H1 (cell line): ENCODE data around the gene CDS2. TPM values are rescaled to one million over a fixed set of nuclear protein-coding genes. Genes with fewer than 3 reads are reported as not detected.

Experiments
- ASH2L ChIP-seq: fragments of 200-600, 300-600 bp; sonication (generic); IDR thresholded peaks from one replicate; pipeline ENCODE4 v1.7.1; 2017; ENCODE audit warnings: low read length
- CBX8 ChIP-seq: fragments of 300-800, 300-1000 bp; sonication (generic); IDR thresholded peaks from 2 replicates; pipeline ENCODE4 v1.7.1; 2016; ENCODE audit warnings: low read depth, low read length, borderline replicate concordance
- EP300 ChIP-seq, 2 experiments: IDR thresholded peaks; 1 replicate in 1 of 2; 2 replicates in 1 of 2; pipeline ENCODE4 v1.6.1; 2011 to 2012; ENCODE audit warnings: low read depth in 2 of 2, low read length in 2 of 2, mild to moderate bottlenecking in 2 of 2, borderline replicate concordance in 1 of 2, inconsistent platforms in 1 of 2, moderate library complexity in 1 of 2
- PHF8 ChIP-seq: fragments of 200-600 bp; sonication (generic); conservative IDR thresholded peaks from 2 replicates; pipeline ENCODE4 v1.7.1; 2012; ENCODE audit warnings: low read depth, mild to moderate bottlenecking, inconsistent platforms, low read length, moderate library complexity
- RNF2 ChIP-seq: fragments of 200-900, 300-1000 bp; sonication (generic); IDR thresholded peaks from 2 replicates; pipeline ENCODE4 v1.7.1; 2016; ENCODE audit warnings: borderline replicate concordance, low read depth, mild to moderate bottlenecking, antibody characterized with exemption, low read length; ENCODE audit not compliant: poor library complexity, severe bottlenecking; ENCODE audit errors: missing control alignments
- SP4 ChIP-seq: IDR thresholded peaks from 2 replicates; pipeline ENCODE4 v1.6.1; 2012; ENCODE audit warnings: low read length, inconsistent platforms
- TAF1 ChIP-seq: IDR thresholded peaks from 2 replicates; pipeline ENCODE4 v1.6.1; 2011; ENCODE audit warnings: mild to moderate bottlenecking, low read depth, low read length
- polyA plus RNA-seq, 7 experiments: library from polyadenylated mRNA; depleted of rRNA in 3 of 7; stranded (reverse) in 5 of 7; unstranded in 2 of 7; fragments of >200 nt in 5 of 7; fragments of 200-250 nt in 2 of 7; gene quantifications; 1 replicate in 5 of 7; 2 replicates in 1 of 7; 4 replicates in 1 of 7; pipeline versions ENCODE4 v1.2.1 to v1.2.3, GENCODE V29; 2011 to 2013; ENCODE audit warnings: missing spikeins in 2 of 7, mixed read lengths in 2 of 7
- total RNA-seq: library from RNA; stranded (reverse); fragmentation: NEBNext Ultra II Directional; extraction: Animal tissue kit (Norgen Biotek cat#: 25700); gene quantifications from 2 replicates; pipeline ENCODE4 v1.2.1, GENCODE V29; 2021
- TF ChIP-seq, protein P1 (sequence below): fragments of 300-600 bp; sonication (generic); IDR thresholded peaks from 2 replicates; pipeline ENCODE4 v1.7.1; 2012; ENCODE audit warnings: low read length, moderate library complexity, mild to moderate bottlenecking, inconsistent platforms; ENCODE audit not compliant: insufficient replicate concordance
- TF ChIP-seq, protein P2 (sequence below): IDR thresholded peaks from 2 replicates; pipeline ENCODE4 v1.6.1; 2012; ENCODE audit warnings: inconsistent platforms

CDS2 gene
- total and polyA plus RNA-seq, 2 of the 8 experiments (the other 6 are each of a cell fraction or from before 2014, with no cell fraction given): 54.0 to 56.2 TPM

DNA sequence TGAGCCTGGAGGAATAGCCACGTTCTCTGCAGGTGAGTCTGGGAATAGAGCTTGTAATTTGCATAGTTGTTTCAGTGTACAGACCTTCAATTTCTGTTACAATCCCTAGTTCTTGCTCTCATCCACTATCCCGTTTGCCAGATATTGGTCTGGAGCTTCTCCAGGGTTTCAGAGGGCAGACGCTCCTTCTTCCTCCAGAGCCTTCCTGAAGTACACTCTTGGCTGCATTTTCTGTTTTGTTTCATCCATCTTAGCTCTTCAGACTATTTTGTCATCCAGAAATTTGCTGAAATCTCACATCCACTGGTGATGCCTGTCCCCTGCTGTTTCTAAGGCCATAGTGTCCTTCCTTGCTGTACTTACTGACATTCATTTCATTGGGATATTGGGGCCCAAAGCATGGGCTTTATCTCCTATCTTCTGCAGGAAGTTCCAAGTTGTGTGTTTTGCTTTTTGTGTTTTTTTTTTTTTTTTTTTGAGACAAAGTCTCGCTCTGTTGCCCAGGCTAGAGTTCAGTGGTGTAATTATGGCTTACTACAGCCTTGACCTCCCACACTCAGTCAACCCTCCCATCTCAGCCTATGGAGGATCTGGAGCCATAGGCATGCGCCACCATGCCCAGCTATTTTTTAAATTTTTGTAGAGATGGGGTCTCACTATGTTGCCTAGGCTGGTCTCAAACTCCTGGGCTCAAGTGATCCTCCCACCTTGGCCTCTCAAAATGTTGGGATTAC, 18.7 kb downstream of the CDS2 start (continued):
- TF ChIP-seq, protein P1, sequence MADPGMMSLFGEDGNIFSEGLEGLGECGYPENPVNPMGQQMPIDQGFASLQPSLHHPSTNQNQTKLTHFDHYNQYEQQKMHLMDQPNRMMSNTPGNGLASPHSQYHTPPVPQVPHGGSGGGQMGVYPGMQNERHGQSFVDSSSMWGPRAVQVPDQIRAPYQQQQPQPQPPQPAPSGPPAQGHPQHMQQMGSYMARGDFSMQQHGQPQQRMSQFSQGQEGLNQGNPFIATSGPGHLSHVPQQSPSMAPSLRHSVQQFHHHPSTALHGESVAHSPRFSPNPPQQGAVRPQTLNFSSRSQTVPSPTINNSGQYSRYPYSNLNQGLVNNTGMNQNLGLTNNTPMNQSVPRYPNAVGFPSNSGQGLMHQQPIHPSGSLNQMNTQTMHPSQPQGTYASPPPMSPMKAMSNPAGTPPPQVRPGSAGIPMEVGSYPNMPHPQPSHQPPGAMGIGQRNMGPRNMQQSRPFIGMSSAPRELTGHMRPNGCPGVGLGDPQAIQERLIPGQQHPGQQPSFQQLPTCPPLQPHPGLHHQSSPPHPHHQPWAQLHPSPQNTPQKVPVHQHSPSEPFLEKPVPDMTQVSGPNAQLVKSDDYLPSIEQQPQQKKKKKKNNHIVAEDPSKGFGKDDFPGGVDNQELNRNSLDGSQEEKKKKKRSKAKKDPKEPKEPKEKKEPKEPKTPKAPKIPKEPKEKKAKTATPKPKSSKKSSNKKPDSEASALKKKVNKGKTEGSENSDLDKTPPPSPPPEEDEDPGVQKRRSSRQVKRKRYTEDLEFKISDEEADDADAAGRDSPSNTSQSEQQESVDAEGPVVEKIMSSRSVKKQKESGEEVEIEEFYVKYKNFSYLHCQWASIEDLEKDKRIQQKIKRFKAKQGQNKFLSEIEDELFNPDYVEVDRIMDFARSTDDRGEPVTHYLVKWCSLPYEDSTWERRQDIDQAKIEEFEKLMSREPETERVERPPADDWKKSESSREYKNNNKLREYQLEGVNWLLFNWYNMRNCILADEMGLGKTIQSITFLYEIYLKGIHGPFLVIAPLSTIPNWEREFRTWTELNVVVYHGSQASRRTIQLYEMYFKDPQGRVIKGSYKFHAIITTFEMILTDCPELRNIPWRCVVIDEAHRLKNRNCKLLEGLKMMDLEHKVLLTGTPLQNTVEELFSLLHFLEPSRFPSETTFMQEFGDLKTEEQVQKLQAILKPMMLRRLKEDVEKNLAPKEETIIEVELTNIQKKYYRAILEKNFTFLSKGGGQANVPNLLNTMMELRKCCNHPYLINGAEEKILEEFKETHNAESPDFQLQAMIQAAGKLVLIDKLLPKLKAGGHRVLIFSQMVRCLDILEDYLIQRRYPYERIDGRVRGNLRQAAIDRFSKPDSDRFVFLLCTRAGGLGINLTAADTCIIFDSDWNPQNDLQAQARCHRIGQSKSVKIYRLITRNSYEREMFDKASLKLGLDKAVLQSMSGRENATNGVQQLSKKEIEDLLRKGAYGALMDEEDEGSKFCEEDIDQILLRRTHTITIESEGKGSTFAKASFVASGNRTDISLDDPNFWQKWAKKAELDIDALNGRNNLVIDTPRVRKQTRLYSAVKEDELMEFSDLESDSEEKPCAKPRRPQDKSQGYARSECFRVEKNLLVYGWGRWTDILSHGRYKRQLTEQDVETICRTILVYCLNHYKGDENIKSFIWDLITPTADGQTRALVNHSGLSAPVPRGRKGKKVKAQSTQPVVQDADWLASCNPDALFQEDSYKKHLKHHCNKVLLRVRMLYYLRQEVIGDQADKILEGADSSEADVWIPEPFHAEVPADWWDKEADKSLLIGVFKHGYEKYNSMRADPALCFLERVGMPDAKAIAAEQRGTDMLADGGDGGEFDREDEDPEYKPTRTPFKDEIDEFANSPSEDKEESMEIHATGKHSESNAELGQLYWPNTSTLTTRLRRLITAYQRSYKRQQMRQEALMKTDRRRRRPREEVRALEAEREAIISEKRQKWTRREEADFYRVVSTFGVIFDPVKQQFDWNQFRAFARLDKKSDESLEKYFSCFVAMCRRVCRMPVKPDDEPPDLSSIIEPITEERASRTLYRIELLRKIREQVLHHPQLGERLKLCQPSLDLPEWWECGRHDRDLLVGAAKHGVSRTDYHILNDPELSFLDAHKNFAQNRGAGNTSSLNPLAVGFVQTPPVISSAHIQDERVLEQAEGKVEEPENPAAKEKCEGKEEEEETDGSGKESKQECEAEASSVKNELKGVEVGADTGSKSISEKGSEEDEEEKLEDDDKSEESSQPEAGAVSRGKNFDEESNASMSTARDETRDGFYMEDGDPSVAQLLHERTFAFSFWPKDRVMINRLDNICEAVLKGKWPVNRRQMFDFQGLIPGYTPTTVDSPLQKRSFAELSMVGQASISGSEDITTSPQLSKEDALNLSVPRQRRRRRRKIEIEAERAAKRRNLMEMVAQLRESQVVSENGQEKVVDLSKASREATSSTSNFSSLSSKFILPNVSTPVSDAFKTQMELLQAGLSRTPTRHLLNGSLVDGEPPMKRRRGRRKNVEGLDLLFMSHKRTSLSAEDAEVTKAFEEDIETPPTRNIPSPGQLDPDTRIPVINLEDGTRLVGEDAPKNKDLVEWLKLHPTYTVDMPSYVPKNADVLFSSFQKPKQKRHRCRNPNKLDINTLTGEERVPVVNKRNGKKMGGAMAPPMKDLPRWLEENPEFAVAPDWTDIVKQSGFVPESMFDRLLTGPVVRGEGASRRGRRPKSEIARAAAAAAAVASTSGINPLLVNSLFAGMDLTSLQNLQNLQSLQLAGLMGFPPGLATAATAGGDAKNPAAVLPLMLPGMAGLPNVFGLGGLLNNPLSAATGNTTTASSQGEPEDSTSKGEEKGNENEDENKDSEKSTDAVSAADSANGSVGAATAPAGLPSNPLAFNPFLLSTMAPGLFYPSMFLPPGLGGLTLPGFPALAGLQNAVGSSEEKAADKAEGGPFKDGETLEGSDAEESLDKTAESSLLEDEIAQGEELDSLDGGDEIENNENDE: no peak
- no peak for TF ChIP-seq CBX8
- TF ChIP-seq RNF2: no peak
- TF ChIP-seq TAF1: no peak
- TF ChIP-seq EP300 (IDR thresholded peaks at IDR 0.05; ENCODE audit: borderline replicate concordance in 1 of 2, low read depth in 2 of 2, low read length in 2 of 2): no peak
- TF ChIP-seq, protein P2, sequence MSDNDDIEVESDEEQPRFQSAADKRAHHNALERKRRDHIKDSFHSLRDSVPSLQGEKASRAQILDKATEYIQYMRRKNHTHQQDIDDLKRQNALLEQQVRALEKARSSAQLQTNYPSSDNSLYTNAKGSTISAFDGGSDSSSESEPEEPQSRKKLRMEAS: no peak
- no peak for TF ChIP-seq ASH2L
- TF ChIP-seq SP4: no peak
- TF ChIP-seq PHF8: no peak
